ENCODE data around the gene TLE5. TPM values are rescaled to one million over a fixed set of nuclear protein-coding genes. Genes with fewer than 3 reads are reported as not detected.

Gene TLE5
- total and polyA plus RNA-seq, 9 of the 15 experiments (the other 6 are each of a cell fraction or from before 2014, with no cell fraction given), result 2.0 to 347 (median 235) TPM

DNA sequence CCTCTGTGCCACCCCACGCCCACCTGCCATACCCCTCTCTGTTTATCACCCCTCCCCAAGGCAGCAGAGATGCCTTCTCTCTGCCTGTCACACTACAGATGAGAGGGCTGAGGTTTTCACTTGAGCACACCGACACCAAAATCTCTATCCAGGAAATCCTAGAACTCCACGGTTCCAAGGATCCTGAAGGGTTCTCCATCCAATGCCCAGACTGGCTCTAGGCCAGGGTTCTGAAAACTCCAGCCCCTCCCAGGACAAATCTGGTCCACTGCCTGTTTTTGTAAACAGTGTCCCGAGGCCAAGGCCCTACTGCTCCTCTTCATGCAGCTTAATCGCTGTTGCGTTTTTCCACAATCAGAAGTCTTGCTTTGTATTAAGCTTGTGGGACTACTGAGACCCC is 53.3 kb downstream of the TLE5 start (continued):
- TF ChIP-seq, protein P1, sequence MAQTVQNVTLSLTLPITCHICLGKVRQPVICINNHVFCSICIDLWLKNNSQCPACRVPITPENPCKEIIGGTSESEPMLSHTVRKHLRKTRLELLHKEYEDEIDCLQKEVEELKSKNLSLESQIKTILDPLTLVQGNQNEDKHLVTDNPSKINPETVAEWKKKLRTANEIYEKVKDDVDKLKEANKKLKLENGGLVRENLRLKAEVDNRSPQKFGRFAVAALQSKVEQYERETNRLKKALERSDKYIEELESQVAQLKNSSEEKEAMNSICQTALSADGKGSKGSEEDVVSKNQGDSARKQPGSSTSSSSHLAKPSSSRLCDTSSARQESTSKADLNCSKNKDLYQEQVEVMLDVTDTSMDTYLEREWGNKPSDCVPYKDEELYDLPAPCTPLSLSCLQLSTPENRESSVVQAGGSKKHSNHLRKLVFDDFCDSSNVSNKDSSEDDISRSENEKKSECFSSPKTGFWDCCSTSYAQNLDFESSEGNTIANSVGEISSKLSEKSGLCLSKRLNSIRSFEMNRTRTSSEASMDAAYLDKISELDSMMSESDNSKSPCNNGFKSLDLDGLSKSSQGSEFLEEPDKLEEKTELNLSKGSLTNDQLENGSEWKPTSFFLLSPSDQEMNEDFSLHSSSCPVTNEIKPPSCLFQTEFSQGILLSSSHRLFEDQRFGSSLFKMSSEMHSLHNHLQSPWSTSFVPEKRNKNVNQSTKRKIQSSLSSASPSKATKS (CRISPR knock-in tag; IDR thresholded peaks at IDR 0.05), result no peak
- TF ChIP-seq MCM7 (IDR thresholded peaks at IDR 0.05), result no peak
- TF ChIP-seq MYBL2 (IDR thresholded peaks at IDR 0.05; ENCODE audit: low read depth), result no peak
- TF ChIP-seq MYBL2 (CRISPR knock-in tag; IDR thresholded peaks at IDR 0.05; ENCODE audit: borderline replicate concordance), result no peak
- TF ChIP-seq TRIM24 (IDR thresholded peaks at IDR 0.05), result no peak

DNA sequence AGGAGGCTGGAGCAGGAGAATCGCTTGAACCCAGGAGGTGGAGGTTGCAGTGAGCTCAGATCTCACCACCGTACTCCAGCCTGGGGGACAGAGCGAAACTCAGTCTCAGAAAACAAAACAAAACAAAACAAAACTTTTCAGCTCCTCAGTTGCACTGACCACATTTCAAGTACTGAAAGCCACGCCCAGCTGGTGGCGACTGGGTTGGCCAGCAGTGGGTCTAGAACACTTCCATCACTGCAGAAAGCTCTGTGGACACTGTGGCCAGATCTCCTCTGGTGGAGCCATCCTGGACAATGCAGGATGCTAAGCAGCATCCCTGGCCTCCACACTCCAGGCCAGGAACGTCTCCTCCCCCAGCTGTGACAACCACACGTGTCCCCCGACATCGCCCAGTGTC is 54.3 kb downstream of the TLE5 start:
- in situ Hi-C loops (cut with MboI), result no loop called here
- WGBS (ENCODE audit: insufficient coverage, low coverage, missing lambda C conversion rate), result 52% methylated on average over 9 of the region's 9 CpGs
- Histone ChIP-seq H3K4me2 (ENCODE audit: insufficient read depth, low read length) (no peak overlapping the region), H3K9ac (ENCODE audit: insufficient read depth in 1 of 2, low read depth in 2 of 2, low read length in 2 of 2) (0 out of 4 replicates have a peak overlapping the region, but pooled peaks of 1 of the 2 experiments have one; percentile 70), H3K9me3 (replicated peaks; ENCODE audit: control insufficient read depth, insufficient read depth, low read depth, low read length) (no peaks in the 10 kb centered on the region), H4K20me1 (replicated peaks; ENCODE audit: control insufficient read depth, insufficient read depth, low read length) (no peaks in the 10 kb centered on the region), H3K9me1 (ENCODE audit: control insufficient read depth, insufficient read depth, low read length) (no peaks in the 10 kb centered on the region), H3K36me3 (ENCODE audit: control insufficient read depth, insufficient read depth, low read length) (no peaks in the 10 kb centered on the region), H3K79me2 (ENCODE audit: control insufficient read depth, insufficient read depth, low read length) (no peaks in the 10 kb centered on the region), H3K4me1 (replicated peaks in 1 of 2; ENCODE audit: control insufficient read depth in 2 of 2, insufficient read depth in 2 of 2, low read length in 2 of 2) (peaks cover 0 to 28% of the 10 kb centered on the region in 2 experiments; a peak in 2 of 5 replicates), H3K27me3 (ENCODE audit: control insufficient read depth in 2 of 2, insufficient read depth in 2 of 2, low read length in 2 of 2) (no peaks in the 10 kb centered on the region; a peak in 1 of 5 replicates), H2AFZ (ENCODE audit: low read depth, low read length) (no peak overlapping the region), H3K4me3 (no peak overlapping the region), H3K27ac (ENCODE audit: extremely low read depth, low read depth, low read length) (no peak overlapping the region)
- ChIA-PET POLR2A (interaction anchor here (0.7 to 0.9 kb wide), 3 partner anchors 26 to 58 kb away, joined by 3 read pairs; partner anchors contain the start of gene TLE6), CTCF (ENCODE audit: low intra/inter-chr PET ratio) (no interaction called here)
- intact Hi-C loops (cut with micrococcal nuclease), result no loop called here
- no TSS peak for BruUV-seq (replicated peaks)
- no peak for ATAC-seq
- no peak for FAIRE-seq
- no peak for DNase-seq (ENCODE audit: extremely low read depth in 1 of 4, low spot score in 3 of 4)
- TF ChIP-seq, protein P2, sequence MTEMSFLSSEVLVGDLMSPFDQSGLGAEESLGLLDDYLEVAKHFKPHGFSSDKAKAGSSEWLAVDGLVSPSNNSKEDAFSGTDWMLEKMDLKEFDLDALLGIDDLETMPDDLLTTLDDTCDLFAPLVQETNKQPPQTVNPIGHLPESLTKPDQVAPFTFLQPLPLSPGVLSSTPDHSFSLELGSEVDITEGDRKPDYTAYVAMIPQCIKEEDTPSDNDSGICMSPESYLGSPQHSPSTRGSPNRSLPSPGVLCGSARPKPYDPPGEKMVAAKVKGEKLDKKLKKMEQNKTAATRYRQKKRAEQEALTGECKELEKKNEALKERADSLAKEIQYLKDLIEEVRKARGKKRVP (CRISPR knock-in tag; IDR thresholded peaks at IDR 0.05), result no peak
- TF ChIP-seq CREBBP (IDR thresholded peaks at IDR 0.05; ENCODE audit: low read depth, low read length) (no peak), ZFPM2 (CRISPR knock-in tag; IDR thresholded peaks at IDR 0.05) (no peak), KDM1A (IDR thresholded peaks at IDR 0.05) (no peak), ATF7 (IDR thresholded peaks at IDR 0.05) (no peak), SOX6 (IDR thresholded peaks at IDR 0.05) (no peak), ZNF133 (CRISPR knock-in tag; IDR thresholded peaks at IDR 0.05) (no peak), PML (IDR thresholded peaks at IDR 0.05; ENCODE audit: low read length) (no peak), CREM (IDR thresholded peaks at IDR 0.05; ENCODE audit: low read depth) (no peak), OTX1 (CRISPR knock-in tag; IDR thresholded peaks at IDR 0.05) (no peak)
- TF ChIP-seq, protein P3, sequence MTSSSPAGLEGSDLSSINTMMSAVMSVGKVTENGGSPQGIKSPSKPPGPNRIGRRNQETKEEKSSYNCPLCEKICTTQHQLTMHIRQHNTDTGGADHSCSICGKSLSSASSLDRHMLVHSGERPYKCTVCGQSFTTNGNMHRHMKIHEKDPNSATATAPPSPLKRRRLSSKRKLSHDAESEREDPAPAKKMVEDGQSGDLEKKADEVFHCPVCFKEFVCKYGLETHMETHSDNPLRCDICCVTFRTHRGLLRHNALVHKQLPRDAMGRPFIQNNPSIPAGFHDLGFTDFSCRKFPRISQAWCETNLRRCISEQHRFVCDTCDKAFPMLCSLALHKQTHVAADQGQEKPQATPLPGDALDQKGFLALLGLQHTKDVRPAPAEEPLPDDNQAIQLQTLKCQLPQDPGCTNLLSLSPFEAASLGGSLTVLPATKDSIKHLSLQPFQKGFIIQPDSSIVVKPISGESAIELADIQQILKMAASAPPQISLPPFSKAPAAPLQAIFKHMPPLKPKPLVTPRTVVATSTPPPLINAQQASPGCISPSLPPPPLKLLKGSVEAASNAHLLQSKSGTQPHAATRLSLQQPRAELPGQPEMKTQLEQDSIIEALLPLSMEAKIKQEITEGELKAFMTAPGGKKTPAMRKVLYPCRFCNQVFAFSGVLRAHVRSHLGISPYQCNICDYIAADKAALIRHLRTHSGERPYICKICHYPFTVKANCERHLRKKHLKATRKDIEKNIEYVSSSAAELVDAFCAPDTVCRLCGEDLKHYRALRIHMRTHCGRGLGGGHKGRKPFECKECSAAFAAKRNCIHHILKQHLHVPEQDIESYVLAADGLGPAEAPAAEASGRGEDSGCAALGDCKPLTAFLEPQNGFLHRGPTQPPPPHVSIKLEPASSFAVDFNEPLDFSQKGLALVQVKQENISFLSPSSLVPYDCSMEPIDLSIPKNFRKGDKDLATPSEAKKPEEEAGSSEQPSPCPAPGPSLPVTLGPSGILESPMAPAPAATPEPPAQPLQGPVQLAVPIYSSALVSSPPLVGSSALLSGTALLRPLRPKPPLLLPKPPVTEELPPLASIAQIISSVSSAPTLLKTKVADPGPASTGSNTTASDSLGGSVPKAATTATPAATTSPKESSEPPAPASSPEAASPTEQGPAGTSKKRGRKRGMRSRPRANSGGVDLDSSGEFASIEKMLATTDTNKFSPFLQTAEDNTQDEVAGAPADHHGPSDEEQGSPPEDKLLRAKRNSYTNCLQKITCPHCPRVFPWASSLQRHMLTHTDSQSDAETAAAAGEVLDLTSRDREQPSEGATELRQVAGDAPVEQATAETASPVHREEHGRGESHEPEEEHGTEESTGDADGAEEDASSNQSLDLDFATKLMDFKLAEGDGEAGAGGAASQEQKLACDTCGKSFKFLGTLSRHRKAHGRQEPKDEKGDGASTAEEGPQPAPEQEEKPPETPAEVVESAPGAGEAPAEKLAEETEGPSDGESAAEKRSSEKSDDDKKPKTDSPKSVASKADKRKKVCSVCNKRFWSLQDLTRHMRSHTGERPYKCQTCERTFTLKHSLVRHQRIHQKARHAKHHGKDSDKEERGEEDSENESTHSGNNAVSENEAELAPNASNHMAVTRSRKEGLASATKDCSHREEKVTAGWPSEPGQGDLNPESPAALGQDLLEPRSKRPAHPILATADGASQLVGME (CRISPR knock-in tag; IDR thresholded peaks at IDR 0.05), result no peak

Measured in K562 (cell line).